Inflammatory macrophage (primary cell): ENCODE data around the gene DSG1.
"Not testable (repeated sequence)": the region's sequence is repeated elsewhere in the genome, so short reads cannot be mapped to it uniquely, and the experiment has no call there.

Experiments
- DNase-seq, 2 donors: peaks; one replicate each; pipeline ENCODE4 v3.0.0-alpha.2; 2020 to 2022

DSG1 gene

DNA sequence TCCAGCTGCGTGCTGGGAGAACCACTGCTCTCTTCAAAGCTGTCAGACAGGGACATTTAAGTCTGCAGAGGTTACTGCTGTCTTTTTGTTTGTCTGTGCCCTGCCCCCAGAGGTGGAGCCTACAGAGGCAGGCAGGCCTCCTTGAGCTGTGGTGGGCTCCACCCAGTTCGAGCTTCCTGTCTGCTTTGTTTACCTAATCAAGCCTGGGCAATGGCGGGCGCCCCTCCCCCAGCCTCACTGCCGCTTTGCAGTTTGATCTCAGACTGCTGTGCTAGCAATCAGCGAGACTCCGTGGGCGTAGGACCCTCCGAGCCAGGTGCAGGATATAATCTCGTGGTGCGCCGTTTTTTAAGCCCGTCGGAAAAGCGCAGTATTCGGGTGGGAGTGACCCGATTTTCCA, 35.4 kb downstream of the DSG1 start:
- DNase-seq: not testable (repeated sequence)

DNA sequence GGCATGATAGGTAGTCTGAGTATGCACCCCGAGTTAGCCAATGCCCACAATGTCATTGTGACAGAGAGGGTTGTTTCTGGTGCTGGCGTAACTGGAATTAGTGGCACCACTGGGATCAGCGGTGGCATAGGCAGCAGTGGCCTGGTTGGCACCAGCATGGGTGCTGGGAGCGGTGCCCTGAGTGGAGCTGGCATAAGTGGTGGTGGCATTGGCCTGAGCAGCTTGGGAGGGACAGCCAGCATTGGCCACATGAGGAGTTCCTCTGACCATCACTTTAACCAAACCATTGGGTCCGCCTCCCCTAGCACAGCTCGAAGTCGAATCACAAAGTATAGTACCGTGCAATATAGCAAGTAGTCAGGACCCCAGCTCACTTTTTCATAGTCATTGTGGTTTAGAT, 37.0 kb downstream of the DSG1 start:
- DNase-seq: no peak

DNA sequence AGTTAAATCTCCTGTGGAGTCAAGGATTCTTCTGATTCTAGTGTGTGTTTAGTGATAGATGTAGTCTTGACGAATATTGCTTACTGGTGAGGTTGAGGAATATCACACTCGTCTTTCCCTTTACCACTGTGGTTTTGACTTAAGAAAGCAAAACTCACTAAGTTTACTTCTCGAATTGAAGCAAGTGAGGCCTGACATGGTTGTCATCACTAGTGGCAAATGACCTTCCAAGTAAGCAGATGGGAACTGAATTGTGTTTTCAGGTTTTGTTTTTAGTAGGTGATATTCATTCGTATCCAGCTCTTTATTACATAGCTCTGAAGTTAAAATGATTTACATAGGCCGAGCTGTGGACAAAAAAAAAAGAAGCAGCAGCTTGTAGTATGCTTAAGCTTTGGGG, 38.1 kb downstream of the DSG1 start:
- DNase-seq: no peak

DNA sequence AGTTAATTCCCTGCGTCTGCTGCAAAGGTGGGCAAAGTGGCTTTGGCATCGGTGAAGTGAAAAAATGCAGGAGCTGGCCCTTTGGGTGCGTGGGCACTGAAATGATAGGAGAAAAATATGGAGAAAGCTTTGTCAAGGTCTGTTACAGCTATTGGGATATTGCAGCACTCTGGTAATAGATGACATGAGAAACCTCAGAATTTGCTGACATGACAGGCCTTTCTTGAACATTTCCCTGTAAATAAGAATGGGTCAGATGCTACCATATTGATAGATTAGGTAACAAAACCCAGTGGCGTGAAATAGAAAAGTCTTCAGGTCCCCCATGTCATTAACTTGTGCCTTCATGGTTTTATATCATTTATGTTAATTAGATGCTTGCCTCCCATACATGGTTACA, 46.2 kb downstream of the DSG1 start:
- no peak for DNase-seq

DNA sequence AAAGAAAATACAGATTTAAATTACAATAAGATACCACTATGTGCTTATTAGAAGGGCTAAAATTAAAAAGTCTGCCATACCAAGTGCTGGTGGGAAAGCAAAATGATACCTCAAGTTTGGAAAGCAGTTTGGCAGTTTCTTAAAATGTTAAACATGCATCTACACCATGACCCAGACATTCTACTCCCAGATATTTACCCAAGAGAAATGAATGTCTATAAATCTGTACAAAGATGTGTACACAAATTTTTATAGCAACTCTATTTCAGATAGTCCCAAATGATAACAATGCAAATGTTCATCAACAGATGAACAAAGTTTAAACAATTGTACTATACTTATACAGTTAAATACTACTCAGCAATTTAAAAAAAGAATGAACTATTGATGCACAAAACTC, 51.5 kb downstream of the DSG1 start:
- DNase-seq: no peak

DNA sequence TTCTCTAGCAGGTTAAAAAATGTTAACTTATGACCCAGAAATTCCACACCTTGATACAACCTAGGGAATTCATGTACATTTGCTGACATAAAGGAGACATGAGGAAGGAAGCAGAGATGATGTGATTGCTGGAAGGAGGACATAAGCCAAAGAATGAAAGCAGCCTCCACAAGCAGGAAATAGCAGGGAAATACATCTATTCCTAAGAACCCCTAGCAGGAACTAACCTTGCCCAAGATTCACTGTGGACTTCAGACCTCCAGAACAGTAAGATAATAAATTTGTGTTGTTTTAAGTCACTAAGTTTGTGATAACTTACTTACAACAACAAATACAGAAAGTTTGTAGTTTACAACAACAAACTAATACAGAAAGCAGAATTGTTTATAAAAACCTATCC, 54.0 kb downstream of the DSG1 start:
- no peak for DNase-seq

DNA sequence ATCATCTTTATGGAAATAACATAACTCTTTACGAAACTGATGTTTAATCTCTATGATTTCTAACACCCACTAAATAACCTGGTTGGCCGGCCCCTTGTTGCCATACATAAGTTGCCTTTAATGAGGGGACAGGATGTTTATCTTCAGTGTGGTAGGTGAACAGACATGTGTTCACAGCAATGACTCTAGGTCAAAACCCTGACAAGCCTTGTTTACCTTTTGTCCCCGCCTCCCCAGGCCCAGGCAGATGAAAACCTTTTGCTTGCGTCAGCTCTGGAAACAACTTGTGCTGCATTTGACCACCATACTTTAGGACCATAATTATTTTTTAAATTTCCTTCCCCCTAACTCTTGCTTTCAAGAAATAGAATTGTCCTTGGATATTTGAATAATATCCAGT, 55.7 kb downstream of the DSG1 start:
- DNase-seq: no peak

DNA sequence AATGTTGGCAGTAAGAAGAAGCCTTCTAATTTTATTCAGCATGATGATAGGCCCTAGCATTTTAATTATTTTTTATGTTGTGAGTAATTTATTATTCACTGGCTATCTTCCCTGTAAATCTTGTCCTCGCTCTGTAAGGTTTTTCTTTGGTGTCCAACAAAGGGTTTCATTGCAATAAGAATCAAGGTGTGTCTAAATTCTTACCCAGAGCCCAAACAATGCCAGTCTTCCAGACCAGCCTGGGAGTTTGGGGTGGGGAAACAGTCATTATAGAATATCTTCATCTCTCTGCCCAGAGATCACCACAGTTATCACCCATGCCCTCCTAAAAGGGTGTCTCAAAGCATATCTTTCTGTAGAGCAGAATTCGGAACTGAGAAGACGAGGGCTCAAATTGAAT, 58.5 kb downstream of the DSG1 start, which contains the start of gene DSG4:
Gene DSG4 (plus strand): TSS at position 301 of the 400 bp plus-strand sequence. CDS start 135 bp downstream, outside the sequence.
- no peak for DNase-seq

DNA sequence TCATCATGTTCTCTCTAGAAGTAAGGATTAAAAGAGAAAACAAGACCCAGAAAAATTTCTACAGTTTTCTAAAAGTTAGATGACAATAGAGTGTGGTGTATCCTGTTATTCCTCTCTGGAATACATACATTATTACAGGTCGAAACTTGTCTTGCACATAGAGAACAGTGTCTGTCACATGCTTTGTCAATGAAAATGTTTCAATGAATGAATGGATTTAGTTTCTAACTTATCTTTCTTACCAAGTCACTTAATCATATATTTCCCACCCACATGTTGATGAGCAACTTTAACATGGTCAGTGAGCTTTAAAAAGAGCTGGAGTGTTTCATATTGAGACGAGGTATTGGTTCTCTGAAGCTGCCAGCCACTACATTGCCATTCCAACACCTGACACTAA, 63.0 kb downstream of the DSG1 start:
- DNase-seq: no peak

DNA sequence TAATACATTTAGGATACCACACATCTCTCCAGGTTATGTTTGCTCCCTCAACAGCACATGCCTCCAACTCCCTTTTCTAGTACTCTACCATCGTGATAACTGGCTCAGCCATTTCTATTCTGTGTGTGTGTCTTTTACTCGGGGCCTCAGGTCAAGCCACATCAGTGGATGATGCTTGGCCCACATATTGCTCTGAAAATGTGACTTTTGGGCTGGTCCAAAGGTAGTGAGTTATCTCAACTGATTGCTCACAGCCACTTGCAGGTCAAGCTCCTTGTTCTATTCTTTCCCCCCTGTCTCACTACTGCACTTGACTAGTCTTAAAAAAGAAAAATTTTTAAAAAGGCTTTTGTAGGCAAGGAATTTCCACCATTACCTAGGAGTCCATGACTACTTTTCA, 64.1 kb downstream of the DSG1 start:
- no peak for DNase-seq

DNA sequence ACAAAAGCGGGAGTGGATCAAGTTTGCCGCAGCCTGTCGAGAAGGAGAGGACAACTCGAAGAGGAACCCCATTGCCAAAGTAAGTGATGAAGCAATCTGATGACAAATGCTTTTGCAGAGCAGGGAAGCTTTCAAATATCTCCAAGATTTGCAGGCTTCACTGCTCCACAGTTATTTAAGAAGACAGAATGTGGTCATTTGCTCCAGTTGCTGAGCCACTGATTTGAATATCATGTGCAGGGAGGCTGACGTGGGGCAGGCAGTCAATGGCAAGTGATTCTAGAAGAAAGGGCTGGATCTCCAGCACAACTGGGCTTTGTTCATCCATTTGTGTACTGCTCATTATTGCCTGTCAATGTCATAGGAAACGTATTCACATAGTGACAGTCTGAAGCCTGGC, 68.8 kb downstream of the DSG1 start:
- no peak for DNase-seq

DNA sequence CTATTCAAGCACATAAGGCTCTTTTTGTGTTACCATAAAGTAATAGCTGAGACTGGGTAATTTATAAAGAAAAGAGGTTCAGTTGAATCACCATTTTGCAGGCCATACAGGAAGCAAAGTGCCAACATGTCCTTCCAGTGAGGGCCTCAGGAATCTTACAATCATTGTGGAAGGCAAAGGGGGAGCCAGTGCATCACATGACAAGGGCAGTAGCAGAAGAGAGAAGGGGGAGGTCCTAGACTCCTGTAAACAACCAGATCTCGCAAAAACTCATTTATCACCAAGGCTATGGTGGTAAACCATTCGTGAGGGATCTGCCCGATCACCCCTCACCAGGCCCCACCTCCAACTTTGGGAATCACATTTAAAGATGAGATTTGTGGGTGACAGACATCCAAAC, 75.3 kb downstream of the DSG1 start:
- DNase-seq: no peak

DNA sequence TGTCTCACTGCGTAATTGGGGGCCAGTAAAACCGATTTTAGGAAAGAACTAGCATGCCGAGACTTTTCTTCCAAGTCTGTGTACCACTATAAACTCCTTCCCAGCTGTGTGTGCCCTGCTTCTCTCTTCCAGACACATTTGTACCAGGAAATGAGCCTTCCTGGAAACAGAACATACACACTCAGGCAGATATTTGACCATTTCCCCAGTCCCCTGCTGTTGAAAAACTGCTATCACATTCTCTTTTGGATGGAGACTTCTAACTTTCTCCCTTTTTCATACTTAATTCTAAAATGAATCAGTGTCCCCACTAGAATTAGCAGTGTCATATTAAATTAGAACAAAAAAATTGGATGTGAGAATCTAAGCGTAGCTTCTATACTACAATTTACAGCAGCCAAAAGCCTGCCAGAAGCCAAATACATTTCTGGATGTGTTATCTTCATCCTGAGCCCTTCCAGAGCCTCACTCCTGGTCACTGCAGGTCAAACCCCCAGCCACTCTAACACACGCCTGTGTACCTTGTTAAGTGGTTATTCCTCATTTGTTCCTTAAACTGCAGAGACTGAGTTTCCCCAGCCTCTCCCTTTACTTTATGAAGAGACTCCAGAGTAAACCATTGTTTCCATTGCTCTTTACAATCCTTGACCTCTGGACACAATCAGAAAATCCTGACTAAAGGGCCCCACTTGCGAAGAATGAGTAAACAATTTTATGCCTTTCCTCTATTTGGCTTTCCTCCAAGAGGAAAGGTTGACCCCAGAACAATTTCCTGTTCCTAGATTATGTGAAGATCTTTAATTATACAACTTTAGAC, 79.0 kb downstream of the DSG1 start:
- no peak for DNase-seq

DNA sequence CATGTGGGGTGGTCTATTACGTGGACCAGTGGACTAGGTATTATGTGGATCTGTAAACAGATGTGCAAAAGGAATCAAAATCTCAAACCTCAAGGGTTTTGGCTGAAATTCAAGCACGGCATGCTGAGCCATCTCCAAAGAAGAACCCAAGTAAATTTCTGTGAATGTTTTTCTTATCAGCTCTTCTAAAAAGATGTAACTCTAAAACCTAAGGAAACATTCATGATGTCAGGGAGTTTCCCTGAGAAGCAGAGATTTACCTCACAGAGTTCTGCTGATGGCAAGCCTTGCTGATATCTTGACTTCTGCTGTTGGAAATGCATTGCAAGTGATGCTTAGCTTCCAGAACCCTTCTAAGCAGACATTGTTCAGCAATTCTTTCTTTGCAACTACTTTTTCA, 80.2 kb downstream of the DSG1 start:
- no peak for DNase-seq

DNA sequence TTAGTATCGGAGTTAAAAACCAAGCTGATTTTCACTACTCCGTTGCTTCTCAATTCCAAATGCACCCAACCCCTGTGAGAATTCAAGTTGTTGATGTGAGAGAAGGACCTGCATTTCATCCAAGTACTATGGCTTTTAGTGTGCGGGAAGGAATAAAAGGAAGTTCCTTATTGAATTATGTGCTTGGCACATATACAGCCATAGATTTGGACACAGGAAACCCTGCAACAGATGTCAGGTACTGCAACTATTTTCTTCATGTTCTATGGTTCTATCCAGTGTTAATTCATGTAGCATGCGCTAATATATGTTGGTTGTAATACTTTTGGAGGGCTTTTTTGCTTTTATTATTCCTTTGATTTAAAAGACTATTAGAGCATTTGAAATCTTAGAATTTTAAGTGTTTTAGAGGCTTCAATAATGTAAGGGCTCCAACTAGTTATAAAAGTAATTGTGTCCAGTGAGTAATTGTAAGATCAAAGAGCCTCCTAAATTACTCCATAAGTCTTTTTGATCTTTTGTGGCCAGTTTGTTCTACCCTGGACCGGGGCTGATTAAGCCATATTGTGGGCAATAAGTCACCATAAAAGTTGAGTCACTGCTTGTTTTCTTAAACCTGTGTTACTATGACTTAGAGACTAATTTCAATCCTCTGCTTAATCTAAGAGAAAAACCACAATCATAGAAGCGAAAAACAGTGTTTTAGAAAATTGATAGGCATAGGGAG, 81.5 kb downstream of the DSG1 start:
- DNase-seq: no peak

DNA sequence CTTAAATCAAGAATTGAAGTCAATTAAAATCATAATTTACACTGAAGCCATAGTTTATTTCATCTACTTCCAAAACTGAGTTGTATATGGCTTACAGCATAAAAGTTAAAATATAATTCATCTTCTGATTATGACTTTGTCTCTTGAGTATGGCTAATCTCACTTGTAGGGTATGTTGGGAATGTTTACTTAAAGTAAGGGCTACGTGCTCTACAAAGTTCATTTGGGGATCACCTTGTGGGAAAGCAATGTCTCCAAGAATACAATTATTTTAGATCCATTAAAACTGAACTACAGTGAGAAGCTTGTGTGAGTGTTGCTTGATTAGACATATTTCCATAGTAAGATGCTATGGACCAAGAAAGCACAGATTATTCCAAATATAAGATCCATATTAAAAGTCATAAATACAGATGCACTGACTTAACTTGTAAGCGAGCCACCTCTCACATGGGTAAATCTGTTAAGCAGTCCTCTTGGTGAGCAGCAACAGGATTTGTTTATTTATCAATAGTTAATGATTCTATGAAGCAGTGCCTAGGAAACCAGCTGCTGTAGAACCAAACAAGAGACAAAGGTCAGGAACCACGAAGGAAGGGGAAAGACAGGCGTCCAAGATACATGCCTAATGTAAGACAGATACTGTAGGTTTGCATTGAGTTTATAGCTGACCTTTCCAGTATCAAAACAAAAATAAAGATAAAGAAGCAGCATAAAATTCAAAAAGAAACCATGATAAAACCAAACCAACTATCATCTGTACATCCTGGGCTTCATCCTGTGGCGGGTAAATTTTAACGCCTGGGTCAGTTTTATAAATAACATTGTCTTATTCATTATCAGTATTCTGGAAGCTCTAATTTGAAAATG, 83.4 kb downstream of the DSG1 start:
- DNase-seq: no peak

DNA sequence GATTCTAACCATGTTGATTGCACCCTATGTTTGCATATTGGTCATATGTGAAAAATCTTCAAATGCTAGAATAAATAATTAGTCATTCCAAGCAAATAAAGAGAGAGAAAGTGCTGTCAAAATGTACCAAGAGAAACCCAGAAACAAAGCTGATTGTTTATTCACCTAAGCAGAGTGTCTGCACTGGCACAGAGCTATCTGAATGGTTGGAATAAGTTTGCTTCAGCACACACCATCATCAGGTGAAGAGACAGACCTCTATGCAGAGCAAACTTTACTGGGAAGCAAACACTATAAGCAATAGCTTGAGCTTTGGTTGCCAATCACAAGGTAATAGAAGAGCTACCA, 84.0 kb downstream of the DSG1 start:
- no peak for DNase-seq

DNA sequence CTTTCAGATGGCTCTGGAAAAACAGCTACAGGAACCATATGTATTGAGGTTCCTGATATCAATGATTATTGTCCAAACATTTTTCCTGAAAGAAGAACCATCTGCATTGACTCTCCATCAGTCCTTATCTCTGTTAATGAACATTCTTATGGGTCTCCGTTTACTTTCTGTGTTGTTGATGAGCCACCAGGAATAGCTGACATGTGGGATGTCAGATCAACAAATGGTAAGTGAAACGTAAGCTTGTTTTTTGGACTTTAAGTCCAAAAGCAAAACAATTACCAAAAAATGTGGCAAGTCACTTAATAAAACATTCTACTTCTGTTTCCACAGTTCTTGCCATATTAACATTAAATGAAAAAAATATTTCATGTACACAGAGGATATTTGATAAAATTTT, 85.4 kb downstream of the DSG1 start:
- DNase-seq: no peak
